Measurements from ENCODE around the gene COX7A2L.

- TF ChIP-seq CTCF (IDR thresholded peaks at IDR 0.05; ENCODE audit: low read length) (no peak), EZH2 (IDR thresholded peaks at IDR 0.05; ENCODE audit: borderline replicate concordance, low read length) (no peak)
These were observed 10.5 kb downstream of the COX7A2L start for GRCh38 chr2:42350434-42351063.
